Stimulated activated CD8-positive, alpha-beta memory T cell treated with anti-CD3 and anti-CD28 coated beads, Interleukin-7, amount 100 ng/mL, for 4 hours (primary cell): ENCODE measurements around the gene MRS2.
"Not testable (repeated sequence)": the region's sequence is repeated elsewhere in the genome, so short reads cannot be mapped to it uniquely, and the experiment has no call there.

ENCODE experiments used
- DNase-seq, 2 donors: peaks; one replicate each; pipeline ENCODE4 v3.0.0-alpha.2; 2020; ENCODE audit warnings: low read depth in 2 of 2

MRS2 gene, protein sequence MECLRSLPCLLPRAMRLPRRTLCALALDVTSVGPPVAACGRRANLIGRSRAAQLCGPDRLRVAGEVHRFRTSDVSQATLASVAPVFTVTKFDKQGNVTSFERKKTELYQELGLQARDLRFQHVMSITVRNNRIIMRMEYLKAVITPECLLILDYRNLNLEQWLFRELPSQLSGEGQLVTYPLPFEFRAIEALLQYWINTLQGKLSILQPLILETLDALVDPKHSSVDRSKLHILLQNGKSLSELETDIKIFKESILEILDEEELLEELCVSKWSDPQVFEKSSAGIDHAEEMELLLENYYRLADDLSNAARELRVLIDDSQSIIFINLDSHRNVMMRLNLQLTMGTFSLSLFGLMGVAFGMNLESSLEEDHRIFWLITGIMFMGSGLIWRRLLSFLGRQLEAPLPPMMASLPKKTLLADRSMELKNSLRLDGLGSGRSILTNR

DNA sequence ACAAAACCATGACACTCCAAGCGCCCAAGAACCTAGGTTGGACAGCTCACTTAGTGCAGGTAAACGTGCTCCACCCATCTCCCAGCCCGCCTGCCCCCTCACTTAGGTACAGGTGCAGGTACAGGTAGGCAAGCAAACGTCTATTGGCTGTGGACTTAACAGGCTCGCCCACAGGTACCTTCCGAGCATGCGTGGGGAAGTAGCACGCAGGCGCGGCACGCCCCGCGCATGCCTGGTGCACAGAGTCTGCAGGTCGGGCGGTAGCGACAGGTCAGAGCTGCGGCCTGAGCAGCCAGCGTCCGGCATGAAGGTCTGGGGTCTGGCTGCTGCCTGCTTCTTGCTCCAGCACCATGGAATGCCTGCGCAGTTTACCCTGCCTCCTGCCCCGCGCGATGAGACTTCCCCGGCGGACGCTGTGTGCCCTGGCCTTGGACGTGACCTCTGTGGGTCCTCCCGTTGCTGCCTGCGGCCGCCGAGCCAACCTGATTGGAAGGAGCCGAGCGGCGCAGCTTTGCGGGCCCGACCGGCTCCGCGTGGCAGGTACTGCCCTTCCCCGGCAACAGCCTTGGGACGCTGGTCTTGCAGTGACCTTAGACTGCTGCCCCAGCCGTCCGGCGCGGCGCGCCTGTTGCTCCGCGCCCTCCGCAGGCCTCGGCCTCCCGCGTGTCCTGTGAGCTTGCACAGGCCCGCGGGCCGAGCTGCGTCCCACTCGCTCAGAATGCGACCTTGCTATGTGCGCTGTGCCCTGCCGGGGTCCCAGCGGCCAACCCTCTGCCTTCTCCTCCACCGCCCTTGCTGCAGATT lies at the start of gene MRS2:
MRS2 (plus strand) TSS at position 240 of the 804 bp plus-strand sequence; CDS start at position 351, 111 bp downstream.
- peak; percentile 64 to 75 for DNase-seq

DNA sequence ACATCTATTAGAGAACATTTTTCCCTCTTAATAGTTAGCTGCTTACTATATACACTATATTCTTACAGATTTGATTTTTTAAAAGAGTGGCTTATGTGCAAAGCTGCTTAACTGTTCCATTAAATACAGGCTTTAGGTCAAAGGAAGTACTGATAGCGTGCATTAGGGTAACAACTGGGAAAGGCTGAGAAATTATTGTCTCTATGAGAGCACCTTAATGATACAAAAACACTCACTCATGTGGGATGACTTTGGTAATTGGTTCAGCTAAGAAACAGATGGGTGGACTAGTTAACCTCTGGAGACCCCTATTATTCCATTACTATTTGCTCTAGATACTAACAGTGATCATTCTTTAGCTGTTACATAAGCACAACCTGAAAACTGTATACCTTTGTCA lies 48.9 kb upstream of the MRS2 start:
- DNase-seq = no peak

DNA sequence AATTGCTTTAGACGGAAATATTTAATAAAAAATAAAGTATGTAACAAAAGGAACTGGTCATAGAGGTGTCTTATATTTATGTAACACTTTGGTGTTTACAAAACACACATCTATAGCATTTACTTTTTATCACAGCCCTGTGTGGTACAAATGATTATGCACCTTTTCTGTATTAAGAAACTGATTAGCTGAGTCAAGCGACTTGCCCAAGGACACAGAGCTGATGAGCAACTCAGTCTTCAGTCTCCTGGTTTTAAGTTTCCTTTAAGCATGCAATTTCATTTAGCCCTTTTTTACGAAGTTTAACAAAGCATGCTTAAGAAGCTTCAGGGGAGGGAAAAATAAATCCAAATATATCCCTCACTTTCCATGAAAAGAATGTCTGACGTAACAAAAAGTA lies 47.3 kb upstream of the MRS2 start:
- no peak for DNase-seq

DNA sequence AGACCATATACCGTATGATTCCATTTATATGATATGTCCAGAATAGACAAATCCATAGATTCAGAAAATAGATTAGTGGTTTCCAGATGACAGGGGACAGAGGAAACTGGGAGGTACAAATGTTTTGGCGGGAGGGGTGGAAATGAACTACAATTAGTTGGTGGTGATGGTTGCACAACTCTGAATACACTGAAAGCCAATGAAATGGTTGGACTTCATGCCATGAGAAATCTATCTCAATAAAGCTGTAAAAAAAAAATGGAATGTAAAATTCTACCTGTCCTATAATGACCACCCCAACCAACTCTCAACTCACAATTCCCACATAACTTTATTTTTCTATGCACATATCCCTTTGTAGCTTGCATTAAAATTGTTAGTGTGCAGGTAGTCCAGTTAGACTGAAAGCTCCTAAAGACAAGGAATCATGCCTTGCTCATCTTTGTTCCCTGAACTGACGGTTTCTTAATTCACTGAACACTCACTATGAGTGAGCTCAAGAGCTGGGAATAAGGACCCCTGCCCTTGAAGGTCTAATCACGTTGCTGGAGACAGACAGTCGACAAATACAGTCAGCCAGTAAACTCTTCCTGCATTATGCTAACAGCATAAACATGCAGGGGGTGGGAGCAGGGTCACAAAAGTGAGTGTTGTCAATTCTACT lies 46.3 kb upstream of the MRS2 start:
- no peak for DNase-seq

DNA sequence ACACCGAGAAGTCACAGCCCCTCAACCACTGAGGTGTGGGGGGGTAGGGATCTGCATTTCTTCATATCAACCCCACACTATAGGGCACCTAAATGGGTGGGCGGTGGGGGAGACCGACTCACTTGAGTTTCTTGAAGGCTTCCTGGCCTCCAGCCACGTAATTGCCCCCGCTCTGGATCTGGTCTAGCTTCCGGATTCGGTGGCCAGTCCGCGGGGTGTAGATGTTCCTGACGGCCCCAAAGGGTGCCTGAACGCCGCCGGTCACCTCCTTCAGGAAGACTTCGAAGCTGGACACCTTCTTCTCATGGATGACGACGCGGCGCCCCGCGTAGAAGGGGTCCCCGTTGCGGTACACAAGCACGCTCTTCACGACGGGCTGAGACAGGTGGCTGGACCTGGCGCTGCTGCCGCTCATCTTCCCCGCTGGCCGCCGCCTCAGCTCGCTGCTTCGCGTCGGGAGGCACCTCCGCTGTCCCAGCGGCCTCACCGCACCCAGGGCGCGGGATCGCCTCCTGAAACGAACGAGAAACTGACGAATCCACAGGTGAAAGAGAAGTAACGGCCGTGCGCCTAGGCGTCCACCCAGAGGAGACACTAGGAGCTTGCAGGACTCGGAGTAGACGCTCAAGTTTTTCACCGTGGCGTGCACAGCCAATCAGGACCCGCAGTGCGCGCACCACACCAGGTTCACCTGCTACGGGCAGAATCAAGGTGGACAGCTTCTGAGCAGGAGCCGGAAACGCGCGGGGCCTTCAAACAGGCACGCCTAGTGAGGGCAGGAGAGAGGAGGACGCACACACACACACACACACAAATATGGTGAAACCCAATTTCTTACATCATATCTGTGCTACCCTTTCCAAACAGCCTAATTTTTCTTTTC lies 45.2 kb upstream of the MRS2 start, which contains the start of gene DCDC2:
DCDC2 (minus strand) TSS at position 724 of the 883 bp plus-strand sequence; CDS start at position 415, 309 bp downstream.
- DNase-seq = peak in 1 of 2 donors; percentile 7

DNA sequence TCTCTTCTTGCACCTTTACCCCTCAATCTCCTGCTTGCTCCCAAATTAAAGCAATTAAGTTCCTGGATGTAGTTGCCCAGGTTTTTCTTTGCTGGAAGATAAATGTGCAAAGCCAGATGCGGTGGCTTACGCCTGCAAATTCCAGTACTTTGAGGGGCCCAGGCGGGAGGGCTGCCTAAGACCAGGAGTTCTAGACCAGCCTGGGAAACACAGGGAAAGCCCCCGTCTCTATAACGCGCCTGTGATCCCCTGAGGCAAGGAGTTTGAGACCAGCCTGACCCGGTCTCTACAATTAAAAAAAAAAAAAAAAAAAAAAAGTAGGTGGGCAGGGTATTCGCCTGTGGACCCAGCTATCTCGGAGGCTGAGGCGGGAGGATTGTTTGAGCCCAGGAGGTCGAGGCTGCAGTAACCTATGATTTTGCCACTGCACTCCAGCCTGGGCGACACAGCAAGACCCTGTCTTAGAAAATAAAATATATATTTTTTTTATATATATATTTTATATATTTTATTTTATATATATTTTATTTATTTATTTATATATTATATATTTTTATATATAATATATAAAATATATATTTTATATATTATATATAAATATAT lies 44.4 kb upstream of the MRS2 start:
- no peak for DNase-seq

DNA sequence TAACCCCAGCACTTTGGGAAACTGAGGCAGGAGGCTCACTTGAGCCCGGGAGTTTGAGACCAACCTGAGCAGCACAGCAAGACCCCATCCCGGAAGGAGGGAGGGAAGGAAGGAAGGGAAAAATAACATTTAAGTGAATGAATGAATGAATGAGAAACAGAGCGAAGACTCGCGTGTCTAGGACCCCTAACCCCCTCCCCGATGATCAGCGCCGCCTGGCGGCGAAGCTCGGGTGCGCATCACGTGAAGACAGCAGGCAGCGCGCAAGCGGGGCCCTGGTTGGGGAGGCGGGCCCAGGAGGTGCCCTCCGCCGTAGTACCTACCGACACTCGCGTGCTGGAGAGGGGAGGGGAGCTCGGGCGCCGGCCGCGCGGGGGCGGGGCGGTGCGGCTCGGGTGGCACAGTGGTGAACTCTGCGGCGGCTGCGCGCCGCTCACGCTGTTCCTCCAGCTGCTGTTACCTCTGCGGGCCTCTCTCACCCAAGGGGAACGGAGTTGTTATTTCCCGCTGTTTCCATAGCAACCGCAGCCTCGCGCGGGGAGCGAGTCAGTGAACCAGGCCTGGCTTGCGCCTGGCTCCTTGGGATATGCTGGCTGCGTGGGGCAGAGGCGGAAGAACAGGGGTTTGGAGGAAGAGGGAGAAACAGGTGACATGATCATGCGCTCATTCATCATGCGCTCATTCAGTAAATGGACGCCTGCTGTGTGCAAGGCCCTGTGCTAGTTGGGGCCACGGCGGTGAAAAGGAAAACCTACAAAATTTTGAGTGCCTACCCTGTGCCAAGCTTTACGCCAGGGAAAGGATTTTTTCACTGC lies 42.9 kb upstream of the MRS2 start:
- DNase-seq = peak; percentile 61 to 66

DNA sequence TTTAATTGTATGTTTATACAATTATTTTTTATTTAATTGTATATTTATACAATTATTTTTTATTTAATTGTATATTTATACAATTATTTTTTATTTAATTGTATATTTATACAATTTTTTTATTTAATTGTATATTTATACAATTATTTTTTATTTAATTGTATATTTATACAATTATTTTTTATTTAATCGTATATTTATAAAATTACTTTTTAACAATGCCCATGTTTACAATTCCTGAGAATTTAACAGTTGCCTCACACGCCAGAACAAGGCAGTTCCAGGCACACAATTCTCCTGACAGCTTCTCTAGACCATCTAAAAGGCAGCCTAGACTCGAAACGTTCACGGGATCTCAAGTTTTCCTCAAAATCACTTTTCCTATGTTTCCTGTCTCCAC lies 40.4 kb upstream of the MRS2 start:
- not testable (repeated sequence) for DNase-seq

DNA sequence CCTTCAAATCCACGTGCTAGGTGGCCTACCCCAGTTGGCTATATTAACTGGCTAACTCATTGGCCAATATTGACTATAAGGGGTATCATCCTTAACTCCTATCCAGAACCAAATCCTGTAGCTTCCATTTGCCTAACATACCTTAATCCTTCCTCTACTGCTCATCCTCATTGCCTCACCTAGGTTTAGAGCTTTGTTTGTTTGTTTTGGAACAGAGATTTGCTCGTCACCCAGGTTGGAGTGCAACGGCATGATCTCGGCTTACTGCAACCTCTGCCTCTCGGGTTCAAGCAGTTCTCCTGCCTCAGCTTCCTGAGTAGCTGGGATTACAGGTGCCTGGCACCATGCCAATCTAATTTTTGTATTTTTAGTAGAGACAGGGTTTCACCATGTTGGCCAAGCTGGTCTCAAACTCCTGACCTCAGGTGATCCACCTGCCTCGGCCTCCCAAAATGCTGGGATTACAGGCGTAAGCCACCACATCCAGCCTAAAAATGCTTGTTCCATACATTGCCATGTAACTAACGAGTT lies 37.6 kb upstream of the MRS2 start:
- not testable (repeated sequence) for DNase-seq

DNA sequence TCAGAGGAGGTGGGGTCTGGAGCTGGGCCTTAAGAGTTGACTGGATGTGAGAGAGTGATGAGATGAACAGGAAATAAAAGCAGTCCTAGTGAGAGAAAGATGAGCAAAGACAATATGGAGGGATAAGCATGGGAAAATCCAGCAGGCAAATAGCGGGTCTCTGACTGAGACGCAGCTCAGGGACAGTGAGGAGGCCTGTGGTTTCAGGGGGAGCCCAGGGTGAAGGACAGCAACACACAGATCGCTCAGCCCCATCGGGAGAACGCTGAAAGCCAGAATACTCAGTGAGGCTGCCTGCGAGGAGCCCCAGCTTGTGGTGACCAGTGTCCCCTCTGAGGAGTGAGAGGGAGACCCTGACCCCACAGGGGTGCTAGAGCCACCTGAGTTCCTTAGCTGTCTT lies 28.1 kb upstream of the MRS2 start:
- no peak for DNase-seq

DNA sequence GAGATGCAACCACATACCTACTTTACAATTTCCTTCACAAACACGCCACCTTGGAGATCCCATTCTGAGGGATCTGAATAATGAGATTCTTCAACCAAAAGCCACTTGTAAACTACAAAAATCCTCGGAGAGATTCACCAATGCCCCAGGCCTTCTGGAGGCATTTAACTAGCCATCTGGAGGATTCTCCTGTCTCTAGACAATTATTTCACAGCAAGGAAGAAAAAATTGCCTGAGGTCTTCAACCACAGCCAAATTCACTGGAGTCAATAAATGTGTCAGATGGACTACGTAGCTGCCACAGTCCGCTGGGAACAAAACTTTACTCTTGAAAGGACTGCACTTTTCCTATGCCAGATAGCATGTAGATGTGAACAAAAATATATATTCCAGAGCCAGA lies 25.9 kb upstream of the MRS2 start:
- no peak for DNase-seq

DNA sequence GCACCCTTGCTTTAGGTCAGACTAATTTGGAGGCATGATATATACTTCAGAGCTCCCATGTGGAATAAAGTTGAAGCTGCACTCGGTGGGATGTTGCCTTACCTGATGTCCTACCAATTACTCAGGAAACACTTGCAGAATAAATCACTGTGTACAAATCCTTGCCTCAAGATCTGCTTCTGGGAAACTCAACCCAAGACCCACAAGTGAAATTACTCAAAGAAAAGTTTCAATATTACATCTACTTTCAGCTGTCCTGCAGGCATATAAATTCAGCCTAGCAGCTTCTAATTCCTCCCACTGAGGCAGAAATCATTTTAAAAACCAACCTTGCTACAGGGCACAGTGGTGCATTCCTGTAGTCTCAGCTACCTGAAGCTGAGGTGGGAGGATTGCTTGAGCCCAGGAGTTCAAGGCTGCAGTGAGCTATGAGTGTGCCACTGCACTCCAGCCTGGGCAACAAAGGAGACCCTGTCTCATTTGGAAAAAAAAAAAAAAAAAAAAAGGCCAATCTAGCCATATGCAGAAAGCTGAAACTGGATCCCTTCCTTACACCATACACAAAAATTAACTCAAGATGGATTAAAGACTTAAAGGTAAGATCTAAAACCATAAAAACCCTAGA lies 24.2 kb upstream of the MRS2 start:
- DNase-seq = no peak

DNA sequence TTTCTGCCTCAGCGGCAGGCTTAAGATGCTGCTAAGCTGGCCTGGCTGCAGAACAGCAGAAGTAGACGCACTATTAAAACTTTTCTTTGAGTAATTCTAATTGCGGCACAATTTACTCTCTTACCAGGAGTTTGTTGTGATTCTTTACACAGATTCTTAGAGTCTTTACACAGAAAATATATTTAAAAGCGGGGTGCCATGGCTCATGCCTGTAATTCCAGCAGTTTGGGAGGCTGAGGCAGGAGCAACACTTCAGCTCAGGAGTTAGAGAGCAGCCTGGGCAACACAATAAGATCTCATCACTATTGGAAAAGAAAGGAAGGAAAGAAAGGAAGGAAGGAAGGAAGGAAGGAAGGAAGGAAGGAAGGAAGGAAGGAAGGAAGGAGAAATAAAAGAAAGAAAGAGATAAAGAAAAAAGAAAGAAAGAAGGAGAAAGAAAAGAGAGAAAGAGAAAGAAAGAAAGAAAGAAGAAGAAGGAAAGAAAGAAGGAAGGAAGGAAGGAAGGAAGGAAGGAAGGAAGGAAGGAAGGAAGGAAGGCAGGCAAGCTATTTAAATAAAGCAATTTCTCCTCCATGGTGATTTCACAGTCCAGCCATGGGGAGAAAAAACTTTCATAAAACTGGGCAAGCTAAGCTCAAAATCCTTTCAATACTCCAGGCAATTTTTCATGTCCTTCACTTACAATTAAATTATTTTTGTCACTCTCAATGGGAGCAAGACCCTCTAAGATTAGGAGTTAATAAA lies 21.1 kb upstream of the MRS2 start:
- DNase-seq = no peak

DNA sequence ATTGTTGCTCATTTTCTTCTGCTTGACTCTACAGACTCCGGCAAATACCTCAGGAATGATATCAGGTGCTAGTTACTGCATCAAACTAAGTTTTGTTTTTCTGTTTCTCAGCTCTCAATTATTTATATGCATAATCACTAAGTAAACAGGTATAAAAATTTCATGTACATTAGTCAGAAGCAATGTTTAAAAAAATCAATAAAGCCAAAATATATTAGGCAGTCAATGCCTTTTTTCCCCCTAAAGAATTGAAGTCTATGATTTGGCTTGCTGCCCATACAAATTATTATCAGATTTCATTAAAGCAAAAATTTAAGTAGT lies 20.6 kb upstream of the MRS2 start:
- DNase-seq = no peak

DNA sequence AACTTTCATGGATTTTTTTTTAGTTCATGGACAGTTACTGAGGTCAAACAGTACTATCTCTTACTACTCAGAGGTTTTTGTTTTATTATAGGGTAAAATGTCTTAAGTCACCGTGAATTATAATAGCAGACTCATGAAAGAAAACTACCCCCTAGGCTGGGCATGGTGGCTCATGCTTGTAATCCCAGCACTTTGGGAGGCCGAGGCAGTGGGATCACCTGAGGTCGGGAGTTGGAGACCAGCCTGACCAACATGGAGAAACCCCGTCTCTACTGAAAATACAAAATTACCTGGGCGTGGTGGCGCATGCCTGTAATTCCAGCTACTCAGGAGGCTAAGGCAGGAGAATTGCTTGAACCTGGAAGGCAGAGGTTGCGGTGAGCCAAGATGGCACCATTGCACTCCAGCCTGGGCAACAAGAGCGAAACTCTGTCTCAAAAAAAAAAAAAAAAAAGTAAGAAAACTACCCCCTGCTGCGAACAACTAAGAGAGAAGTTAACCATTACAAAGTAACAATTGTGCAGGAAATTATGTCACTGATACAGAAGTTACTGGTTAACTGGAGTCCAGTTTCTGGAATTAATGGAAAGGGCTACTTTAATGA lies 19.7 kb upstream of the MRS2 start:
- not testable (repeated sequence) for DNase-seq

DNA sequence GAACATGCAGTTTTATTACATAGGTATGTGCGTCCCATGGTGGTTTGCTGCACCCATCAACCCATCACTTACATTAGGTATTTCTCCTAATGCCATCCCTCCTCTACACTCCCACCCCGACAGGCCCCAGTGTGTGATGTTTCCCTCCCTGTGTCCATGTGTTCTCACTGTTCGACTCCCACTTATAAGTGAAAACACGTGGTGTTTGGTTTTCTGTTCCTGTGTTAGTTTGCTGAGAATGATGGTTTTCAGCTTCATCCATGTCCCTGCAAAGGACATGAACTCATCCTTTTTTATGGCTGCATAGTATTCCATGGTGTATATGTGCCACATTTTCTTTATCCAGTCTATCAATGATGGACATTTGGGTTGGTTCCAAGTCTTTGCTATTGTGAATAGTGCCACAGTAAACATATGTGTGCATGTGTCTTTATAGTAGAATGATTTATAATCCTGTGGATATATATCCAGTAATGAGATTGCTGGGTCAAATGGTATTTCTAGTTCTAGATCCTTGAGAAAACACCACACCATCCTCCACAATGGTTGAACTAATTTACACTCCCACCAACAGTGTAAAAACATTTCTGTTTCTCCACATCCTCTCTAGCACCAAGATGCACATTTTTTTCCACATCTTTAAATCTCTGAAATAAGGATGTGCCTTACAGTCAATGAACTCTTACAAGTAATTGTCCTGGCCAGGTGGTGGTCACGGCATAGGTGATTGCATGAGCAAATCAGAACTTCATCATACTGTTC lies 18.2 kb upstream of the MRS2 start:
- DNase-seq = not testable (repeated sequence)

DNA sequence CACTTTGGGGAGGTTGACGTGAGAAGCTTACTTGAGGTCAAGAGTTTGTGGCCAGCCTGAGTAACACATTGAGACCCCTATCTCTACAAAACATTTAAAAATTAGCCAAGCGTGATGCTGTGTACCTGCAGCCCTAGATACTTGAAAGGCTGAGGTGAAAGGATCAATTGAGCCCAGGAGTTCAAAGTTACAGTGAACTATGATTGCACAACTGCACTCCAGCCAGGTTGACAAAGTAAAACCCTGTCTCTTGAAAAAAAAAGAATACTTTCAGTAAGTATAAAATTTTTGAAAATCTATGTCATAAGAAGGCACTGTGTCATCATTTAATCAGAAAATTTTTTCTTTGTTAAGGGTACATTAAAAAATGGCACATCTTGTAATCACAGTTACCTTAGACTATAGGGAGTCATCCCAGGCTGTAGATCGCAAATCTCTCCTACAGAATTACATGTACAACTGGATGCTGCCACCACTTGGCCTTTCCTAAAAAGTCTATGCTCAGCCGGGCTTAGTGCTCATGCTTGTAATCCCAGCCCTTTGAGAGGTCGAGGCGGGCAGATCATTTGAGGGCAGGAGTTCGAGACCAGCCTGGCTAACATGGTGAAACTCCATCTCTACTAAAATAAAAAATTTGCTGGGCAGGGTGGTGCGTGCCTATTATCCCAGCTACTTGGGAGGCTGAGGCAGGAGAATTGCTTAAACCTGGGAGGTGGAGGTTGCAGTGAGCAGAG lies 17.0 kb upstream of the MRS2 start:
- no peak for DNase-seq
